ENCODE data around the gene SEMA4D.

SEMA4D gene

DNA sequence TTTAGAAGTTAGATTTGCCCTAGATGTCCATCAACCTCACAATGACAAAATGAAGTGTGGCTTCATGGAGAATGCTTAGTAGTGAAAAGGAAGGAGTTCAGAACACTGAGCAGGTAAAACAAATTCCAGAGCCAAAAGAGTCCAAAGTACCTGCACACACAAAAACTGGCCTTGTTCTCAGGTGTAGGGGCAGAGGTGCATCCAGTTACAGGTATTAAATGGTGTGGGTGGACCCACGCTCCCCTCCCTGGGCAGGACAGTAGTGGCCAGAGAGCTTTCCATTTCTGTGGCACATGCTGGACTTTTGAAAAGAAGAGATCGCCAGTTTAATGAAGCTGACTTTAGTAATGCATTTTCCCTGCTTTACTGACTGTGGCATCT lies 132.4 kb downstream of the SEMA4D start:
- in situ Hi-C loops (cut with MboI; ENCODE audit: low sequenced_read_pairs, unreplicated experiment), result no loop called here
- TF ChIP-seq, protein P1, sequence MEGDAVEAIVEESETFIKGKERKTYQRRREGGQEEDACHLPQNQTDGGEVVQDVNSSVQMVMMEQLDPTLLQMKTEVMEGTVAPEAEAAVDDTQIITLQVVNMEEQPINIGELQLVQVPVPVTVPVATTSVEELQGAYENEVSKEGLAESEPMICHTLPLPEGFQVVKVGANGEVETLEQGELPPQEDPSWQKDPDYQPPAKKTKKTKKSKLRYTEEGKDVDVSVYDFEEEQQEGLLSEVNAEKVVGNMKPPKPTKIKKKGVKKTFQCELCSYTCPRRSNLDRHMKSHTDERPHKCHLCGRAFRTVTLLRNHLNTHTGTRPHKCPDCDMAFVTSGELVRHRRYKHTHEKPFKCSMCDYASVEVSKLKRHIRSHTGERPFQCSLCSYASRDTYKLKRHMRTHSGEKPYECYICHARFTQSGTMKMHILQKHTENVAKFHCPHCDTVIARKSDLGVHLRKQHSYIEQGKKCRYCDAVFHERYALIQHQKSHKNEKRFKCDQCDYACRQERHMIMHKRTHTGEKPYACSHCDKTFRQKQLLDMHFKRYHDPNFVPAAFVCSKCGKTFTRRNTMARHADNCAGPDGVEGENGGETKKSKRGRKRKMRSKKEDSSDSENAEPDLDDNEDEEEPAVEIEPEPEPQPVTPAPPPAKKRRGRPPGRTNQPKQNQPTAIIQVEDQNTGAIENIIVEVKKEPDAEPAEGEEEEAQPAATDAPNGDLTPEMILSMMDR (IDR thresholded peaks at IDR 0.05; ENCODE audit: borderline replicate concordance, control extremely low read depth, extremely low read depth, insufficient read depth, missing control alignments), result no peak
- DNase-seq (ENCODE audit: low spot score), result no peak

DNA sequence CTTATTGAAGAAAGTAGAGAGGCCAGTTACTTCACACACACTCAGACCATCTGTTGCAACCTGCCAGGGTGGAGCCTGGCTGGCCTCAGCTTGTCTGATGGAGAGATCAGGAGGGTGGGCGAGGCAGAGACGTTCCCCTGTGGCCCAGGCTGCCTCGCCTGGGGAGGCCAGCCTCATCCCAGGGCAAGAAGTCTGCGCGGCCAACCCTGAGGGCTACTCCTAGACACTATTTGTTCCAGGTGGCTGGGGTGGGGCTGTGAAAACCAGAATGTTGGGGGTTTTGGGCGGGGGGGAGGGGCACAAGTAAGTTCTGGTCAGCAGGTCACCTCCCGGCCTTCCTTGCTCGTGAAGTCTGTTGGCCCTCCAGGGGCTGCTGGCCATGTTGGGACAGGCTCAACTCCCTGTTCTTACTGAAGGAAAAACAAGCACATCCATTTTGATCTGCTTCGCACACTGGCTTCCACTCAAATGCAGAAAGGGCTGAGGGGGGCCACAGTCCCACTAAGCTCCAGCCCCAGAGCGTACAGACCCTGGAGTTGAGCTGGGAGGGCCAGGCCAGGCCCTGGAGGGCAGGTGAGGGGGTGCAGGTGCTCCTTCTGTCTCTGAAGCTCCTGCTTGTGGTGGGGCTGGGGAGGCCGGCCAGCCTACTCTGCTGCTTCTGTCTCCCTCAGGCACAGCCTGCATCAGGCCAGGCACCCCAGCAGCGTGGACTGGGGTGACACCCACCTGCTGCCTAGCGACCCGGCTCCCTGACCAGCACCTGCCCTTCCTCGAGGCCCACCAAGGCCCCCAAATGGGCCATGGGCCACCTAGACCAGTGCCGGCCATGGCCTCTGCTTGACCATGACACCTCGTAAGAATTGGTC lies 133.0 kb downstream of the SEMA4D start:
- TF ChIP-seq, protein P1 (IDR thresholded peaks at IDR 0.05; ENCODE audit: borderline replicate concordance, control extremely low read depth, extremely low read depth, insufficient read depth, missing control alignments), result no peak
- in situ Hi-C loops (cut with MboI; ENCODE audit: low sequenced_read_pairs, unreplicated experiment), result no loop called here
- no peak for DNase-seq (ENCODE audit: low spot score)

- no peak for DNase-seq (ENCODE audit: low spot score)
Measured at GRCh38 chr9:89363921-89364665, 133.8 kb downstream of the SEMA4D start.

DNA sequence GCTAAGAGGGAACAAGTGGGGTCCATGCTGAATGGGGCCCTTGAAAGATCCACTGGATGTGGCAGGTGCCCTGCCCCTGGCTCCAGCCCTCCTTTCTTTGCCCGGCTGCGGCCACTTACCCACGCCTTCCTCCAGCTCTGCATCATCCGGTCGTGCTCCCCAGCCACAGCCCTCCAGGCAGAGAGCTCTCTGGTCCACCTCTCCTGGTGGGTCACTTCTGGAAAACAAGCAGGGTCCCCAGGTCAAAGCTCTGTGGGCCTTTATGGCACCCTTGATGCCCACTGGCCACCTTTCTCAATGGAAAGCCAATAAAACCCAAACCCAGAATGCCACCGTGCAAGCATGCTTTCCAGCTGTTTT lies 134.6 kb downstream of the SEMA4D start:
- in situ Hi-C loops (cut with MboI; ENCODE audit: low sequenced_read_pairs, unreplicated experiment), result no loop called here
- DNase-seq (ENCODE audit: low spot score), result no peak
- TF ChIP-seq, protein P1 (IDR thresholded peaks at IDR 0.05; ENCODE audit: borderline replicate concordance, control extremely low read depth, extremely low read depth, insufficient read depth, missing control alignments), result no peak

More at GRCh38 chr9:89363921-89364665, 133.8 kb downstream of the SEMA4D start:
- TF ChIP-seq, protein P1 (IDR thresholded peaks at IDR 0.05; ENCODE audit: borderline replicate concordance, control extremely low read depth, extremely low read depth, insufficient read depth, missing control alignments), result no peak
- in situ Hi-C loops (cut with MboI; ENCODE audit: low sequenced_read_pairs, unreplicated experiment), result no loop called here

GRCh38 chr9:89362647-89363310 lies 135.1 kb downstream of the SEMA4D start:
- no peak for DNase-seq (ENCODE audit: low spot score)
- in situ Hi-C loops (cut with MboI; ENCODE audit: low sequenced_read_pairs, unreplicated experiment), result no loop called here
- TF ChIP-seq, protein P1 (IDR thresholded peaks at IDR 0.05; ENCODE audit: borderline replicate concordance, control extremely low read depth, extremely low read depth, insufficient read depth, missing control alignments), result no peak

- in situ Hi-C loops (cut with MboI; ENCODE audit: low sequenced_read_pairs, unreplicated experiment), result no loop called here
- DNase-seq (ENCODE audit: low spot score), result no peak
- TF ChIP-seq, protein P1 (IDR thresholded peaks at IDR 0.05; ENCODE audit: borderline replicate concordance, control extremely low read depth, extremely low read depth, insufficient read depth, missing control alignments), result no peak
Measured at GRCh38 chr9:89361816-89362646, 135.9 kb downstream of the SEMA4D start.
